Astrocyte of the spinal cord (primary cell): Measurements from ENCODE around the gene PTPRC.

Experiments used
- DNase-seq: peaks from one replicate; pipeline ENCODE4 v3.0.0; 2011; ENCODE audit warnings: low read depth, low spot score
- H3K4me3 ChIP-seq: 2 replicates; pipeline ENCODE4 v1.5.1; 2011; ENCODE audit warnings: low read depth, mild to moderate bottlenecking, low read length, moderate library complexity
- CTCF ChIP-seq: IDR thresholded peaks from 2 replicates; pipeline ENCODE4 v1.5.1; 2012; ENCODE audit warnings: low read depth, mild to moderate bottlenecking, low read length, inconsistent platforms
- in situ Hi-C: cut with HindIII; loops from 2 replicates; pipeline ENCODE4 v1.10.0; 2017; ENCODE audit warnings: low sequenced_read_pairs

Gene PTPRC

GRCh38 chr1:198669023-198669698, 30.3 kb downstream of the PTPRC start:
- no peak overlapping the region for H3K4me3 ChIP-seq
- in situ Hi-C loops, result no loop called here
- TF ChIP-seq CTCF, result no peak
- peak; percentile 93 for DNase-seq

GRCh38 chr1:198669771-198670170, 30.9 kb downstream of the PTPRC start:
- no peak for DNase-seq
- no peak overlapping the region for H3K4me3 ChIP-seq
- no peak for TF ChIP-seq CTCF
- in situ Hi-C loops, result no loop called here

GRCh38 chr1:198671136-198671535, 32.3 kb downstream of the PTPRC start:
- no peak for DNase-seq
- TF ChIP-seq CTCF, result no peak
- no peak overlapping the region for H3K4me3 ChIP-seq
- in situ Hi-C loops, result no loop called here

- no peak for TF ChIP-seq CTCF
- in situ Hi-C loops, result no loop called here
- no peak for DNase-seq
- H3K4me3 ChIP-seq, result no peak overlapping the region
Measured at GRCh38 chr1:198672124-198672523, 33.3 kb downstream of the PTPRC start.

- in situ Hi-C loops, result no loop called here
- DNase-seq, result no peak
- no peak overlapping the region for H3K4me3 ChIP-seq
- no peak for TF ChIP-seq CTCF
Measured at GRCh38 chr1:198674009-198674408, 35.2 kb downstream of the PTPRC start.

GRCh38 chr1:198676253-198676652, 37.4 kb downstream of the PTPRC start:
- DNase-seq, result no peak
- no peak for TF ChIP-seq CTCF
- H3K4me3 ChIP-seq, result no peak overlapping the region
- in situ Hi-C loops, result no loop called here
